ENCODE results near the gene ZNF431.

GRCh38 chr19:21143428-21143827 lies 1.6 kb downstream of the ZNF431 start:
- TF ChIP-seq CTCF (IDR thresholded peaks at IDR 0.05), result no peak
- no peak for TF ChIP-seq POLR2A (IDR thresholded peaks at IDR 0.05)
